Gastrocnemius medialis (tissue), 4 donors: ENCODE results near the gene ZNF514. TPM values are rescaled to one million over a fixed set of nuclear protein-coding genes. Genes with fewer than 3 reads are reported as not detected.

Experiments used
- ATAC-seq, 2 donors: fragments of 150-250 bp; one replicate each; pipeline ENCODE4 v1.9.1; 2016
- DNase-seq, 2 donors: peaks; one replicate each; pipeline ENCODE4 v3.0.0-alpha.2; 2019
- H3K27ac ChIP-seq, 4 donors: fragments of 200-600 bp; sonication (generic); 1 replicate in 1 of 4; 2 replicates in 3 of 4; pipeline ENCODE4 v1.5.1; 2016 to 2018; ENCODE audit warnings: mild to moderate bottlenecking in 2 of 4, moderate library complexity in 1 of 4
- H3K27me3 ChIP-seq, 3 donors: fragments of 200-600 bp; sonication (generic) in 2 of 3; 1 replicate in 1 of 3; 2 replicates in 2 of 3; pipeline versions ENCODE4 v1.5.1 to v1.6.0; 2016 to 2019; ENCODE audit warnings: mild to moderate bottlenecking in 1 of 3, moderate library complexity in 1 of 3
- H3K36me3 ChIP-seq, 2 donors: fragments of 200-600 bp; sonication (generic) in 1 of 2; one replicate each; pipeline ENCODE4 v1.5.1; 2017 to 2018
- H3K4me1 ChIP-seq, 2 donors: fragments of 200-600 bp; sonication (generic) in 1 of 2; one replicate each; pipeline ENCODE4 v1.5.1; 2016 to 2017; ENCODE audit warnings: mild to moderate bottlenecking in 2 of 2
- H3K4me3 ChIP-seq, 4 donors: fragments of 200-600 bp; sonication (generic) in 3 of 4; 1 replicate in 1 of 4; 2 replicates in 3 of 4; pipeline ENCODE4 v1.5.1; 2016 to 2019; ENCODE audit warnings: mild to moderate bottlenecking in 2 of 4
- H3K9me3 ChIP-seq, 3 donors: fragments of 200-600 bp; sonication (generic) in 2 of 3; 1 replicate in 1 of 3; 2 replicates in 2 of 3; pipeline ENCODE4 v1.5.1; 2016 to 2019
- POLR2A ChIP-seq, 2 donors: fragments of 450-650 bp; IDR thresholded peaks; one replicate each; pipeline ENCODE4 v1.6.1; 2017; ENCODE audit warnings: antibody characterized with exemption in 2 of 2, mild to moderate bottlenecking in 2 of 2, moderate library complexity in 2 of 2
- in situ Hi-C, 4 donors: fragments of 200-750 bp; cut with MboI; loops; one replicate each; pipeline versions ENCODE4 v1.15.0 to v1.8.0; 2017; ENCODE audit warnings: low sequenced_read_pairs in 4 of 4
- intact Hi-C: fragments of 100-400 bp; cut with DNase I; formaldehyde crosslinking; loops from one replicate; pipeline ENCODE4 v1.15.1; 2023; ENCODE audit warnings: low total_unique reads
- total RNA-seq, 4 donors: library from RNA; depleted of rRNA; stranded (reverse); fragments of >200 nt; gene quantifications; one replicate each; pipeline versions ENCODE4 v1.1.0 to v1.2.3, GENCODE V29; 2016
- TF ChIP-seq, protein P1 (sequence below), 5 experiments: fragments of 450-650 bp in 3 of 5; fragments of 200-600 bp in 2 of 5; sonication (generic) in 2 of 5; IDR thresholded peaks in 4 of 5; conservative IDR thresholded peaks in 1 of 5; 1 replicate in 4 of 5; 2 replicates in 1 of 5; pipeline ENCODE4 v1.5.1; 2016 to 2019; ENCODE audit warnings: antibody characterized with exemption in 5 of 5, mild to moderate bottlenecking in 3 of 5, moderate library complexity in 3 of 5

Gene ZNF514
- total RNA-seq, 4 donors from 2014 or later: 3.8 to 11.5 (median 5.9) TPM

- DNase-seq (no peak), ATAC-seq (peak; percentile 4 to 10)
- H3K36me3 ChIP-seq: no peaks in the 10 kb centered on the region
- intact Hi-C loops: loop anchor here (2.0 kb wide), 1 partner anchor 37 kb away; the partner anchor contains the start of gene ZNF514
- H3K9me3 ChIP-seq: no peaks in the 10 kb centered on the region
- in situ Hi-C loops: loop anchor here in 1 of 4 donors (10.0 kb wide), 1 partner anchor 83 kb away; the partner anchor contains the start of gene ZNF892
- H3K27ac ChIP-seq: peak overlapping the region; percentile 90 to 95 (median 92)
- no peak for TF ChIP-seq POLR2A (IDR thresholded peaks at IDR 0.05)
- TF ChIP-seq, protein P1, sequence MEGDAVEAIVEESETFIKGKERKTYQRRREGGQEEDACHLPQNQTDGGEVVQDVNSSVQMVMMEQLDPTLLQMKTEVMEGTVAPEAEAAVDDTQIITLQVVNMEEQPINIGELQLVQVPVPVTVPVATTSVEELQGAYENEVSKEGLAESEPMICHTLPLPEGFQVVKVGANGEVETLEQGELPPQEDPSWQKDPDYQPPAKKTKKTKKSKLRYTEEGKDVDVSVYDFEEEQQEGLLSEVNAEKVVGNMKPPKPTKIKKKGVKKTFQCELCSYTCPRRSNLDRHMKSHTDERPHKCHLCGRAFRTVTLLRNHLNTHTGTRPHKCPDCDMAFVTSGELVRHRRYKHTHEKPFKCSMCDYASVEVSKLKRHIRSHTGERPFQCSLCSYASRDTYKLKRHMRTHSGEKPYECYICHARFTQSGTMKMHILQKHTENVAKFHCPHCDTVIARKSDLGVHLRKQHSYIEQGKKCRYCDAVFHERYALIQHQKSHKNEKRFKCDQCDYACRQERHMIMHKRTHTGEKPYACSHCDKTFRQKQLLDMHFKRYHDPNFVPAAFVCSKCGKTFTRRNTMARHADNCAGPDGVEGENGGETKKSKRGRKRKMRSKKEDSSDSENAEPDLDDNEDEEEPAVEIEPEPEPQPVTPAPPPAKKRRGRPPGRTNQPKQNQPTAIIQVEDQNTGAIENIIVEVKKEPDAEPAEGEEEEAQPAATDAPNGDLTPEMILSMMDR (IDR thresholded peaks at IDR 0.05 in 4 of 5, conservative IDR thresholded peaks at IDR 0.05 in 1 of 5): no peak
- H3K4me3 ChIP-seq: peak overlapping the region; percentile 89 to 96 (median 94)
- no peaks in the 10 kb centered on the region for H3K27me3 ChIP-seq
- peaks cover 24 to 27% of the 10 kb centered on the region in 2 donors for H3K4me1 ChIP-seq
These were observed 37.5 kb downstream of the ZNF514 start for GRCh38 chr2:95122197-95122551.

DNA sequence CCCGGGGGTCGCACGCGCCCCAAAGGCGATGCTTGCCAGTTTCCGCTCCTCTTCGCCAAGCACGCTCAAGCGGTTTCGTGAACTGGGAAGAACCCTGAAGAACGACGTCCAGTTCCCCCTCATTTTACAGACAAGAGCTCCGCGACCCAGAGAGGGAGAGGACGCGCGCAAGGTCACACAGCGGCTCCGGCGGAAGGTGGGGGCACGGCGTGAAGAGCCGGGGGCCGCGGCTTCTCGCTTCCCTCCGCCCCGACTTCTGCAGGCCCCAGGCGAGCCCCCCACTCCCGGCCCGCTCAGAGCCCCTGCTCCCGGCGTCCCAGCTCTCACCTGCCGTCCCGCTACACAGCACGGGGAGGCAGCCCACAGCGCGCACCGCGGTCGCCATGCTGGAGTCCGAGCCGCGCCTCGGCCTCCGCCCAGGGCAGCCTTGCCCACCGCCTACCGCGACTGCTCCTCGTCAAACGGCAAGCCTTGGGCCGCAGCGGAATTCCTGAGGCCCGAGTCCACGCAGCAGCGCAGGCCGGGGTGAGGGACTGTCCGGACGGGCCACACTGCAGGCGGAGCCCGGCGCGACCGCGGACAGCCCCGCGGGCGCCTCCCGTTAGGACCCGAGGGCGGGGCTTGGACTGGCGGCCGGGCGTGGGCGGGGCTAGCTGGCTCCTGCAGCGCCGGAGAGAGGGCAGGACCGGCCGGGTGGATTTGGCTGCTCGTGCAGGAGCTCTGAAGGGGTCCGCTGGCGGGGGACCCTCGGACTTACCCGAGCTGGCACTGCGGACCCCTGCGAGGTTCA, 38.0 kb downstream of the ZNF514 start, which contains the start of gene MRPS5:
MRPS5 (minus strand) TSS at position 402 of the 790 bp plus-strand sequence; CDS start at position 385, 17 bp downstream.
- Histone ChIP-seq H3K4me3 (peak within 1 kb of the TSS; percentile 89 to 96 (median 94)), H3K36me3 (no peaks in the 10 kb centered on the region), H3K4me1 (peaks cover 24 to 27% of the 10 kb centered on the region in 2 donors), H3K27me3 (no peaks in the 10 kb centered on the region), H3K9me3 (no peaks in the 10 kb centered on the region), H3K27ac (peak within 1 kb of the TSS; percentile 90 to 95 (median 92))
- TF ChIP-seq POLR2A (IDR thresholded peaks at IDR 0.05): peak; percentile 64 to 77
- TF ChIP-seq, protein P1 (IDR thresholded peaks at IDR 0.05 in 4 of 5, conservative IDR thresholded peaks at IDR 0.05 in 1 of 5): peak in 2 of 5 experiments; percentile 17 to 20
- intact Hi-C loops: loop anchor here (1.0 to 2.0 kb wide), 3 partner anchors 37 to 86 kb away; partner anchors contain the start of genes ZNF2, ZNF514 and ZNF892
- peak; percentile 96 to 97 for ATAC-seq
- in situ Hi-C loops: loop anchor here in 1 of 4 donors (10.0 kb wide), 1 partner anchor 83 kb away; the partner anchor contains the start of gene ZNF892
- DNase-seq: peak; percentile 60 to 72

GRCh38 chr2:95121093-95121406, 38.6 kb downstream of the ZNF514 start:
- intact Hi-C loops: loop anchor here (1.0 kb wide), 2 partner anchors 44 to 86 kb away; partner anchors contain the start of genes ZNF2 and ZNF892
- no peaks in the 10 kb centered on the region for H3K9me3 ChIP-seq
- peak in 1 of 2 donors; percentile 29 for ATAC-seq

GRCh38 chr2:95115418-95115817, 44.2 kb downstream of the ZNF514 start:
- Histone ChIP-seq H3K27ac (no peak overlapping the region), H3K4me3 (no peak overlapping the region), H3K27me3 (no peaks in the 10 kb centered on the region), H3K4me1 (peaks cover 21 to 22% of the 10 kb centered on the region in 2 donors), H3K36me3 (peaks cover 0 to 44% of the 10 kb centered on the region in 2 donors), H3K9me3 (no peaks in the 10 kb centered on the region)
- TF ChIP-seq, protein P1 (IDR thresholded peaks at IDR 0.05 in 4 of 5, conservative IDR thresholded peaks at IDR 0.05 in 1 of 5): peak; percentile 31 to 73 (median 54)
- TF ChIP-seq POLR2A (IDR thresholded peaks at IDR 0.05): no peak
- intact Hi-C loops (loop anchor here (1.0 kb wide), 2 partner anchors 39 to 93 kb away; no protein-coding TSS in a partner anchor), in situ Hi-C loops (no loop called here)
- DNase-seq (peak; percentile 31 to 45), ATAC-seq (peak; percentile 73 to 90)

More at GRCh38 chr2:95121093-95121406, 38.6 kb downstream of the ZNF514 start:
- peak overlapping the region; percentile 90 to 95 (median 92) for H3K27ac ChIP-seq
- in situ Hi-C loops: loop anchor here in 1 of 4 donors (10.0 kb wide), 1 partner anchor 84 kb away; the partner anchor contains the start of gene ZNF892
- no peak for DNase-seq
- H3K27me3 ChIP-seq: no peaks in the 10 kb centered on the region
- TF ChIP-seq, protein P1 (IDR thresholded peaks at IDR 0.05 in 4 of 5, conservative IDR thresholded peaks at IDR 0.05 in 1 of 5): no peak
- TF ChIP-seq POLR2A (IDR thresholded peaks at IDR 0.05): no peak
- no peaks in the 10 kb centered on the region for H3K36me3 ChIP-seq
- H3K4me1 ChIP-seq: peaks cover 24 to 27% of the 10 kb centered on the region in 2 donors
- peak overlapping the region; percentile 89 to 96 (median 94) for H3K4me3 ChIP-seq
